NCI-H1105 treated with DMSO at 0.1 percent for 48 hours (cell line): ENCODE data around the gene CORO2B.
"Not testable (repeated sequence)": the region's sequence is repeated elsewhere in the genome, so short reads cannot be mapped to it uniquely, and the experiment has no call there.

Source experiments
- DNase-seq: peaks from one replicate; lab custom pipeline; 2025; lab: John Stamatoyannopoulos, UW

CORO2B gene

DNA sequence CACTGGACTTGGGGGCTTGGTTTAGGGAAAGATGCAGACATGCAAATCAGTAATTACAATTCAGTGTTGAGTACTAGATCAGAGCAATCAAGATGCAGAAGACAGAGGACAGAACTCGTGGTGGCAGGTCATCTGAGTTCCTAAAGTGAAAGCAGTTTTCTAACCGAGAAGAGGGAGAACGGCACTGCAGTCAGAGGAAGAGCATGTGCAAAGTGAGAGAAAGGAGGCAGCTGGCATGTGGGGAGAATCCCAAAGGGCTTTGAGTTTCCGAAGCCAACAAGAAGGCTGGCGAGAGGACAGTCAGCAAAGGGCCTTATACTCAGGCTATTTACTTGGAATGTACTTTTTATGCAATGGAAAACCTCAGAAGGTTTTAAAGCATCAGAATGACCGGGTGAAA, 154.9 kb downstream of the CORO2B start:
- no peak for DNase-seq

DNA sequence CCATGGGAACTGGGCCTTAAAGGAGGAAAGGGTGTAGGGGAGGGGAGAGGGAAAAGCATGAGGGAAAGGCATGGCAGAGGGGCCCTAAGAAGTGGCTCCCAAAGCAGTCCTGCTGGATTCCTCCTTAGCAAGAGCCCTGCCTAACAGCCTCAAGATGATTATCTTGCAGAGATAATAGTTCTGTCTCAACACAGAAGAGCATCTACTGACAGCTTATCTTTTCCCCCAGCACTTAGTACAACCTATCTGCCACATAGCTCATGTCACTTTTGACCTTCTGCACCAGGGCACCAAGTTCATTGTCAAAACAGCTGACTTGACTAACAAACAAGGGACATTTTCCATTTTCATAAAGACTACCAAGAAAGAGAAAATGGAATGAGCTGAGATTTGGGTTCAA, 155.6 kb downstream of the CORO2B start:
- no peak for DNase-seq

DNA sequence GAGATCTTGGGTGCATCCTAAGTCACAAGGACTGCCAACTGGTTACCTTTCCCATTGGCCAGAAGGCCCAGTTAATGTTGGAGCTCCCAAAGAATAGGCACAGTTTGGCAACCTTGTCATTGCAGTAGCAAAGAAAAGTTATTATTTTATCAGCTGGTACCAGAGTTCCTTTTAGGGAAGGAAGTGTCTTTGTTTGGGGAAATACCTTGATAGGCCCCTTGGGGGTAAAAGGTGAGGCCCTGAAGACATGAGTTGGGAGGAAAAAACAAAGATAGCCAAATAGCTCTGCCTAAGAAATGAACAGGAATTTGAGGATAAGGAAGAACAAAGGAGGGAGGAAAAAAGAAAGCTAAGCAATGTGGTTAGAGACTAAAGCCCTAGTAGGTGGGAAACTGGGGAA, 156.1 kb downstream of the CORO2B start:
- DNase-seq: no peak

DNA sequence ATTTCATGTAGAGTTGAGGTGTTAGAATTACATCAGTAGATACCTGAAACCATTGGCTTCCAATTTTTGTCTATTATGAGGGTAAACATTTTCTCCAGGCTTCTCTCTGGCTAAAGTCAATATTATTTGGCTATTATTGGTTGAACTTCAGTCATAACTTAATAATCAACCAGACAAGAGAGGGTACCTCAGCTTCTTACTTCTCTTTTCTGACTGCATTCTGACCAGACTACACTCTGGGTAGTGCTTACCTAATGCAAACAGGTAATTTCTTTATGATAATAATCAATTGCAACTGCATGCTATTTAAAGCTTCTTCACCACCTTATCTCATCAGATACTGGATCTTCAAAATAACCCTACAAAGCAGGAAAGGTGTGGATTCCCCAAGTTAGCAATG, 156.8 kb downstream of the CORO2B start:
- DNase-seq: no peak

DNA sequence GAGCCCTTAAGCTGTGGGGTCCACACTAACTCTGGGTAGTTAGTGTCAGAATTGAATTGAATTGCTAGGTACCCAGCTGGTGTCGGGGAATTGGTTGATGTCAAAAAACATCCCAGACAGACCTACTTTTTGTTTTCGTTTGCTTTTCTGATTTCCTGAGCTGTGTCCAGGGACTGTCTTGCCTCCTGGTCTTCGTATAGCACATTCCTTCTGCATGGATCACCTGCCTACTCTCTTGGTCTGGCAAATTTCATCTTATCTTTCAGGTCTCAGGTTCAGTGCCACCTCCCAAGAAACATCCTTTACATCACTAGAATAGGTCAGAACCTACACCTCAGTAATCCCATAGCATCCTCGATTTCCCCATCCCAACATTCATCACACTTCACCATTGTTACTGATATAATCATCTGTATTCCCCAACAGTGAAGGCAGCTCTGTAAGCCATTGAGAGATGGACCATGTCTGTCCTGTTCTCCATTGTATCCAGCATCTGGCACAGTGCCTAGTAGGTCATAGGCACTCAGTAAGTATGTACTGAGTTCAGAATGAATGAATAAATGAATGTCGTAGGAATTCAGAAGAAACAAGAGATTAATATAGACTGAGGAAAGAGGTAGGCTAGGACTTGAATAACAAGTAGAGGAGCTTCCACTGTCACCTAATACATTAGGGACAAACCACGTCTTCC, 160.7 kb downstream of the CORO2B start:
- no peak for DNase-seq

DNA sequence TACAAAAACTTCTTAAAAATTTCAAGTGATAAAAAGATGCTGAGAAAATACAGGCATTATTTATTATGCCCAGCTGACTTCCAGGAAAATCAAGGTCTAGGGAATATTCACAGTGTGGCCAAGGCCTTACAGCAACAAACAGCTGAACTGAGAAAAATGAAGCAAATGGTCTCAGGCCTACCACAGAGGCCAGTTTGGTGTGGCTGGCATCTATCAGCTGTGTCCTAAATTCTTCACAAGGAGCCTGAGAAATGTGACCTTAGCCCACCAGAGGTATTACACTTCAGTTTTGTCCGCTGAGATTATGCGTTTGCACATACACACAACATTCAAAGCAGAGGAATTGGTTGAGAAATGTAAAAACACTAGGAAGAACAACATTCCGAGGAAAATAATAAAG, 164.5 kb downstream of the CORO2B start:
- DNase-seq: no peak

DNA sequence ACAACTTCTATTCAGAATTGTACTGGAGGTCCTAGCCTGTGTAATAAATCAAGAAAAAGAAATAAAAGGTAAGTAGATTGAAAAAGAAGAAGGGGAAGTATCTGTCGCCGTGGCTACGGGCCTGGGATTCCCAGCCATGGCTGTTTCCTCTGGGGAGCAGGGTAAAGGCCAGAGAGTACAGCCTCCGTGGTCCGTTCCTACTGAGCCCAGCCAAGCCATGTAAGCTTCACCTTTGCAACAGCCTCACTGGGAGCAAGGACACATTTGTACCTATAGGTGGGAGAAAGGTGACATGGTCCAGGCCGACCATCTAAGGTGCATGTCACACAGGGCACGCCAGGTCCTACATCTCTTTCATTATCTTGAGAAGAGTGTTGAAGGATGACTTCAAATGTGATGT, 170.6 kb downstream of the CORO2B start:
- no peak for DNase-seq

DNA sequence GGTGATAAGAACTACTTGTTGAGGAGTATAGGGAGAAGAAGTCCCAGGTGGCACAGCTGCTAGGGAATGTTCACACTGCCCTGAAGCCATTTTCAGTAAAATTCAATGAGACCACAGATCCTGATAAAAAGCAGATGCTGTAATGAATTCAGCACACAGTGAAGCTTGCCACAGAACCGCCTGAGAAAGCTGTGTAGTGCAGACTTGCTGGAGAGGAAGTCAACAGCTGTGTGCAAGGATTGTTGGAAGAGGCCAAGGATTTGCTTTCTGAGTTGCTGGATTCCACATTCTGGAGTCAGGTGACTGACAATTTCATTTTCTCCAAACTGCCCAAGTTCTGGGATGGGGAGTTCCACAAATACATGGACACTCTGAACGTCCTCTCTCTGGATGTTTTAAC, 171.0 kb downstream of the CORO2B start:
- DNase-seq: no peak

DNA sequence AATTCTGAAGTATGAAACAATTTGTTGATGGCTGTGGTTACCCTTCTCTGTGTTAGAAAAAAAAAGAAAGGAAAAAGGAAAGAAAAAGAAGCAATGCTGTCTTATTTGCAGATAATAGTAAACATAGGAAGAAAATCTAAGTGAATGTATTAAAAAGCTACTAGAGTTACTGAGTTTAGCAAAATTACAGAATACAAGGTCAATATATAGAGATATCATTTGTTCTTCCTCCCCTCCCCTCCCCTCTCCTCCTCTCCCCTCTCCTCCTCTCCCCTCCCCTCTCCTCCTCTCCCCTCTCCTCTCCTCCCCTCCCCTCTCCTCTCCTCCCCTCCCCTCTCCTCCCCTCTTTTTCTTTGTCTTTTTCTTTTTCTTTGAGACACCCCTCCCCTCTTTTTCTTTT, 172.8 kb downstream of the CORO2B start:
- DNase-seq: no peak

DNA sequence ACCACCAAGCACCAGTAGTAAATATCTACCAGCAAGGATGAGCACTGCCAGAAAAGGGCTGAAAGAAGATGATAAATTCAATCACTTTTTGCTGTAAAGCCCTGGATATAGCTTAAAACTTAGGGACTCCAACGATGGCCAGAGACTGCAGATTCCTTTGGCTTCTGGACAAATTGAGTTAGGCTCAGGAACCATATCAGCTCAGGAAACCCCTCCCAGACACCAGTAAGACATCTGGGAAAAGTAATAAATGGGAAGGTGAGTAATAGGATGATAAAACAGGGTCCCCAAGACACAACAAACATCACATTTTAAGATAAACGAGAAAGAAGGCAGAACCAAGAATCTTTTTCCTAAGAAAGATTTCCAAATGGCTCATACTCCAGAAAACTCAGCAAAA, 176.9 kb downstream of the CORO2B start:
- no peak for DNase-seq

DNA sequence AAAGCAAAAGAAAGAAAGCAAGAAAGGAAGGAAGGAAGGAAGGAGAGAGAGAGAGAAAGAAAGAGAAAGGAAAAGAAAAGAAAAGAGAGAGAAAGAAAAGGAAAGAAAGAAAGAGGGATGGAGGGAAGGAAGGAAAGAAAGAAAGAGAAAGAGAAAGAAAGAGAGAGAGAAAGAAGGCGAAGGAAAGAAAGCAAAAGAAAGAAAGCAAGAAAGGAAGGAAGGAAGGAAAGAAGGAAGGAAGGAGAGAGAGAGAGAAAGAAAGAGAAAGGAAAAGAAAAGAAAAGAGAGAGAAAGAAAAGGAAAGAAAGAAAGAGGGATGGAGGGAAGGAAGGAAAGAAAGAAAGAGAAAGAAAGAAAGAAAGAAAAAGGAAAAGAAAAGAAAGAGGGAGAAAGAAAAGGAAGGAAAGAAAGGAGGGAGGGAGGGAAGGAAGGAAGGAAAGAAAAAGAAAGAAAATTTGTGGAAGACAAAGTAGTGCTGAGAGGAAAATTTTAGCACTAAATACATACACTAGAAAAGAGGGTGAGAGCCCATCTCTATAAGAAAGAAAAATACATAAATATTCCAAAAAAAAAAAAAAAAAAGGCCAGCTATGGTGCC, 181.3 kb downstream of the CORO2B start:
- DNase-seq: not testable (repeated sequence)

DNA sequence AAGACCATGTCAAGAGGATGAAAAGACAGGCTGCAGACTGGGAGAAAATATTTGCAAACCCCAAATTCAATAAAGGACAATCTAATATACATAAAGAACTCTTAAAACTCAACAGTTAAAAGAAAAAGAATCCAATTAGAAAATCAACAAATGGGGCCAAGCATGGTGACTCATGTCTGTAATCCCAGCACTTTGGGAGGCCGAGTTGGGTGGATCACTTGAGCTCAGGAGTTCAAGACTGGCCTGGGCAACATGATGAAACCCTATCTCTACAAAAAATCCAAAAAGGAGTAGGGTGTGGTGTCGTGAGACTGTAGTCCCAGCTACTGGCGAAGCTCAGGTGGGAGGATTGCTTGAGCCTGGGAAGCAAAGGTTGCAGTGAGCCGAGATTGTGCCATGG, 184.3 kb downstream of the CORO2B start:
- no peak for DNase-seq

DNA sequence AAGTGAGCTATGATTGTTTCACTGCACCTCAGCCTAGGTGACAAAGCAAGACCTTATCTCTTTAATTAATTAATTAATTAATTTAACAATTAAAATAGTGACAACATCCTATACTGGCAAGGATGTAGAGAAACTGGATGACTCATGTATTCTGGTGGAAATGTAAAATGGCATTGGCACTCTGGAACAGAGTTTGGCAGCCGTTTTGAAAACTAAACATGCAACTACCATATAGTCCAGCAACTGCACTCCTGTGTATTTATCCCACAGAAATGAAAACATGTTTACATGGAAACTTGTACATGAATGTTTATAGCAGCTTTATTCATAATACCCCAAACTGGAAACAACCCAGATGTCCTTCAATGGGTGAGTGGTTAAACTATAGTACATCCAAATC, 185.3 kb downstream of the CORO2B start:
- no peak for DNase-seq

DNA sequence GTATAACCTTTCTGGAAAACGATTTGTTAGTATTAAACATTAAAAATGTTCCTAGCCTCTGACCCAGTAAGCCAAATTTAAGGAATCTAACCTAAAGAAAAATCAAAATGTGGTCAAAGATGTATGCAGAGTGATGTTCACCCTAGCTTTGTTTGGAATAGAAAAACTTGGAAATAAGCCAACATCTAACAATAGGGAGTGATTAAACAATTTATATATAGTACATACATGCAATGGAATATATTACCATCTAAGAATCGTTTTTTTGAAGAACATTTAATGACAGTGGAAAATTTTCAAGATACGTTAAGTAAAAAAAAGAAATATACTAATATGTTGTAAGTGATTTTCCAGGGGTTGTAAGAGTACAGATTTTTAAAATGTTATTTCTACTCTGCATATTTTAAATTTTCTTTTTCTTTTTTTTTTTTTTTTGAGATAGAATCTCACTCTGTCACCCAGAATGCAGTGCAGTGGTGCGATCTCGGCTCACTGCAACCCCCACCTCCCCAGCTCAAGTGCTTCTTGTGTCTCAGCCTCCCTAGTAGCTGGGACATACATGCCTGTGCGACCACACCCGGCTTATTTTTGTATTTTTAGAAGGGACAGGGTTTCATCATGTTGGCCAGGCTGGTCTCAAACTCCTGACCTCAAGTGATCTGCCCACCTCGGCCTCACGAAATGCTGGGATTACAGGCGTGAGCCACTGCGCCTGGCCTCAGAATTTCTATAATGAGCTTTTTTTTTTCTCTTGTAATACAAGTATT, 187.0 kb downstream of the CORO2B start:
- DNase-seq: peak; percentile 45

DNA sequence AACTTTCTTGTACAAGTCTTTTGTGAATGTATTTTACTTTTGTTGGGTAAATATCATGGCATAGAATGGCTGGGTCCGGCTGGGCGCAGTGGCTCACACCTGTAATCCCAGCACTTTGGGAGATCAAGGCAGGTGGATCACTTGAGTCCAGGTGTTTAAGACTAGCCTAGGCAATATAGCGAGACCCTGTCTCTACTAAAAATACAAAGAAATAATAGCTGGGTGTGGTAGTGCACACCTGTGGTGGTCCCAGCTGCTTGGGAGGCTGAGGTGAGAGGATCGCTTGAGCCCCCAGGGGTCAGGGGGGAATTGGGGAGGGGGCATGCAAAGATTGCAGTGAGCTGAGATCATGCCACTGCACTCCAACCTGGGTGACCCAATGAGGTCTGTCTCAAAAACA, 189.0 kb downstream of the CORO2B start:
- DNase-seq: no peak

DNA sequence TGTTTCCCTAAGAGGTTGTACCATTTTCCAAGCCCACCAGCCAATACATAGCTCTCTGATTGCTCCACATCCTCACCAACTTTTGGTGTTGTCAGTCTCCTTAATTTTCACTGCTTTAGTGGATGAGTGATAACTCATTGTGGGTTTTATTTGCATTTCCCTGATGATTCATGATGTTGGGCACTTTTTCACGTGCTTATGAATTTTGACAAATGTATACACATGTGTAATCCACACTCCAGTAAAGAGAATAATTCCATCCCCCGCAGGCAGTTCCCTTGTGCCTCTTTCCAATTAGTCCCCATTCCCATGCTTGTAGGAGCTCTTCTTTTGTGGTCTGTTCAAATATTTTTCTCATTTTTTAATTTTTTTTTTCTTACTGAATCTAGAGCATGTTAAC, 189.5 kb downstream of the CORO2B start:
- DNase-seq: no peak

DNA sequence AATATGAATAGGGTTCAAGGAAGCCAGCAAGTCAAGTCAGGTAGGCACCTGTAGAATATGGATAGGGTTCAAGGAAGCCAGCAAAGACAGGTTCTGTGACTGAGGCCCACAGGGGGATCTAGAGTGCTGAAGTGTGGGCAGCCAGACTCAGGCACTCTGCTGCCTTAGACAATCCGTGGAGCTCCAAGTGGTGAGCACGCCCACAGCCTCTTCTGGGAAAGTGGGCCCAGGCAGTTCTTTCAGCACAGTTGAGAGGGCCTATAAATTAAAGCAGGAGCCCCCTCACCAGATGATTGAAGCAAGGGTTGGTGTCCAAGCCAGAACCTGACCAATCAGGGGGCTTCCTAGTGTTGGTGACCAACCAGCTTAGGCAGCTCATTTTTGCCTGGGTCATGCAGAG, 190.9 kb downstream of the CORO2B start:
- no peak for DNase-seq

DNA sequence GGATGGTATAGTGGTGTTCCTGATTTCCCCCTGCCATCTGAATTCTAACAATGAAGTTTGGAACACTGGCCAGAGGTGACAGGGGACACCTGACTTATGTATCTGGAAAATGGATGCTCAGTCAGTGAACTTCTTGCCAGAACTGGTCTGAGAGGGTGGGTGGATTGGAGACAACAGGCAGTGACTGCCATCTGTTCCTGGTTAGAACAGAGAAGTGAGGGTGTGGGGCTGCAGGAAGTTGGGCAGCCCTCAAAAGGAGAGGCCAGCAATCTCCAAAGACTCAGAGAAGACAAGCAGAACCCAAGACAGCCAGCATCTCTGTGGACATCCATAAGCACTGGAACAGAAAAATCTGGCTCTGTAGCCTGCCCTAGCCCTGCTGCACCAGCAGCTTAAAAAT, 191.4 kb downstream of the CORO2B start:
- no peak for DNase-seq

DNA sequence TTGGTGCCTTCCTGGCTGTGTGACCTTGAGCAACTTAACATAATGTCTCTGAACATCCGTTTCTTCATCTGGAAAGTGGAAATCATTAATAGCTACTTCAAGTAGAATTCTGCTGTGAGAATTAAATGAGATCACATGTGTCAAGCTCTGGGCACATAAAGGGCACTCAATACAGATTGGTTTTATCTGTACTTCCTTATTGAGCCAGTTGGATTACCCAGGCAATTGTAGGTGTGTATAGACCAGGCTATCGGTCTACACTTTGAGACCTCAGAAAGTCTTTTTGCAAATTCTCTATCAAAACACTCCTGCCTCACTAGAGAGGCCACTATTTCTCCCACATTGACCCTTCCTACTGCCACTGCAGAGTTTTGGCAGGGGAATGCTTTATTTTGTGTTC, 194.2 kb downstream of the CORO2B start:
- no peak for DNase-seq

DNA sequence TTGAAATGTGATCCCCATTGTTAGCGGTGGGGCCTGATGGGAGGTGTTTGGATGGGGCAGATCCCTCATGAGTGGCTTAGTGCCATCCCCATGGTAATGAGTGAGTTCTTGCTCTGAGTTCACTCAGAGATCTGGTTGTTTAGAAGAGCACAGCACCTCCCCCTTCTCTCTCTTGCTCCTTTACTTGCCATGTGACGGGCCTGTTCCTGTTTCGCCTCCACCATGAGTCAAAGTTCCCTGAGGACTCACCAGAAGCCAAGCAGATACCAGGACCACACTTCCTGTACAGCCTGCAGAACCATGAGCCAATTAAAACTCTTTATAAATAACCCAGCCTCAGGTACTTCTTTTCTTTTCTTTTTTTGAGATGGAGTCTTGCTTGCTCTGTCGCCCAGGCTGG, 195.3 kb downstream of the CORO2B start:
- no peak for DNase-seq

DNA sequence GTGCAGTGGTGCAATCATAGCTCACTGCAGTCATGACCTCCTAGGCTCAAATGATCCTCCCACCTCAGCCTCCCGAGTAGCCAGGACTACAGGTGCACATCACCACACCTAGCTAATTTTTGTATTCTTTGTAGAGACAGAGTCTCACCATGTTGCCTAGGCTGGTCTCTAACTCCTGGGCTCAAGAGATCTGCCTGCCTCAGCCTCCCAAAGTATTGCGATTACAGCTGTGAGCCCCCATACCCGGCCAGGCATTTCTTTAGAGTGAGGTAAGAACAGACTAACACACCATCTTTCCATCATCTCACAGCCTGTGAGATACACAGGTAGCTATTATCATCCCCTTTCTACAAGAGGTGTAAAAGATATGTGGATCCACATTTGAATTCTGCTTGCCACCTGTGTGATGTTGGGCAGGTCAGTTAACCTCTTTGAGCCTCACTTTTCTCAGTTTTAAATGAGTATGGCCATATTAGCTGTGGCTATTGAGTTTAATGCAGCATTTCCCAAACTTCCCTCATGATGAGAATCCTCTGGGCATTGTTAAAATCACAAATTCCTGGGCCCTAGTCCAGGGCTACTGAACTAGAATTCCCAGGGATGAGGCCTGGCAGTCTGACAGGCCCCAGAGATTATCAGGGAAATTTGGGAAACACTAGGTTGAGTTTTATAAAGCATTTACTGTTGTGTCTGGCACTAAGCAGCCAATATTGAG, 195.9 kb downstream of the CORO2B start:
- no peak for DNase-seq

DNA sequence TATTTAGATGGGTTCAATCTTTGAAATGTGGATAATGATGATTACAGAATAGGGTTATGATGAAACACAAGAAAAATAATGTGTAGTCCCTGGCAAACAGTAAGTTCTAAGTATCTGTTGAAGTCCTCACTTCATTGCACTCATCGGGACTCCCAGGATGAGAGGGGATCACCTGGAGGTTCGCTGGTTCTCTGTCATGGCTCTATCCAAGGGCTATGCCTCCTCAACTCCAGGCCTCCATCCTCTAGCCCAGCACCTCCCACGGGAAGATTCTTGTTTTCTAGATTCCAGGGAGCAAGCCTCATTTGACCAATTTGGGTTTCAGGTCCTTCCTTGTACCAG, 196.4 kb downstream of the CORO2B start:
- DNase-seq: no peak
